SHP77 (cell line): ENCODE measurements around the gene ICAM2.

Experiments used
- DNase-seq, 2 experiments: peaks; one replicate each; lab custom pipeline; 2025; lab: John Stamatoyannopoulos, UW

ICAM2 gene

GRCh38 chr17:63974594-63975192 lies 45.7 kb downstream of the ICAM2 start:
- no peak for DNase-seq

DNA sequence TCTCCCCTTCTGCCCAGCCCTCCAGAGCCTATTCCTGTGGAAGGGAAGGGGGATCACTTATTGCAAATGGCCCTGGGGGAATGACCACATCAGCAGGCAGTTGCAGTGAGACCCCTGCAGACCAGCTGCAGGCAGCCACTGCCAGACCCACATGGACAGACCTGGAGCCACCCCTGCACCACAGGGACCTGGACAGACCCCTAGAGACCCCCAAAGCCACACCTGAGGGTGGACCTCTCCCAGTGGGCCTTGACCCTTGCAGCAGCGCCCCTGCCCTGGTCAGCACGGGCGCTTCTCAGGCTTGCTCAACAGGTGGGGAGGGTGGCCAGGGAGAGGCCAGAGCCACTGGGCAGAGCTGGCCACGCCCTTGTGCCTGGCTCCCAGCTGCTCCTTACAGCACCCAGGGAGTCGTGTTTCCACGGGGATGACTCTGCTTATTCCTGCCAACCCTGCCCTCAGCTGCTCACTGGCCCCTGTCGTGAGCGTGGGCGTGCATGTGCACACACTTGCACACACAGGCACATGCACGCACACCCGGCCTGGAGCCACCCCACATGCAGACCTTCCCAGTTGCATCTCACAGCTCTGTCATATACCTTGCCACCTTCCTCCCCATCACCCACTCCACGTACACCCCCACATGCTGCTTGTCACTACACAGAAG lies 46.4 kb downstream of the ICAM2 start:
- peak in 1 of 2 experiments; percentile 10 for DNase-seq

DNA sequence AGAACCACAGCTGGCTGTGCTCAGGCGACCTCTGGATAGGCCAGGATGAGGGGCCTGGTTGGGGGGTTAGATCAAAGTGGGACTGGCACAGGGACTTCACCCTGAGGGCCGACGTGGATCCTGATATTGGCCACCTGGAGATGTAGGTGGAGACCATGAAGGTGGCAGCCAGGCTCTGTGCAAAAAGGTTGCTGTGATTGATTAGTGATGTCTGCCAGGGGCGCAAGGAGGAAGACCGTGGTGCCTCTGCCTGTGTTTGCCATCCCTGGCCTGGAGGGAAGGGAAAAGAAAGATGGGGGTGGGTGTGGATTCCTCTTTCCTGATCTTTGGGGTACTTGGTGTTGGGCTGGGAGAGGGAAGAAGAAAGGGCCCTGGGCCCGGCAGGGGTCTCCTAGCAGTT lies 47.2 kb downstream of the ICAM2 start:
- no peak for DNase-seq

DNA sequence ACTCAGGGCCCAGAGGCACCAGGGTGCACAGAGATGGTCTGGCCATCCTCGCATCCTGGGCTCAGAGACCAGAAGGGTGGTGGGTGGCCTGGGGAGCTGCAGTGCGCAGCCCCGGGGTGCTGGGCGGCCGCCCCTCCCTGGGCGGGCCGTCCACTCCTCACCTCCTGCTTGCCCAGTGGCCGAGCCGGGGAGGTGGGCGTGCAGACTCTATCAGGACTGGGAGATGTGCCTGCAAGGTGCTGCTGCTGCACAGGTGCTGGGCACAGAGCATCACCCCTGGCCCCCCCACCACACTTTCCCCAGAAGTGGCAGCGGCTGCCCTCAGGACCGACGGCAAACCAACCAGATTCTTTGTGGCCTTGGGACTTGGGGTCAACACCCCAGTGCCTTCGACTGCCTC lies 47.6 kb downstream of the ICAM2 start, which contains the start of gene SCN4A:
SCN4A (minus strand) TSS at position 123 of the 400 bp plus-strand sequence; CDS start at position 46, 77 bp downstream.
- DNase-seq: no peak

GRCh38 chr17:63969278-63969677 lies 51.2 kb downstream of the ICAM2 start:
- DNase-seq: no peak

- no peak for DNase-seq
These were observed 52.5 kb downstream of the ICAM2 start for GRCh38 chr17:63967953-63968352.

DNA sequence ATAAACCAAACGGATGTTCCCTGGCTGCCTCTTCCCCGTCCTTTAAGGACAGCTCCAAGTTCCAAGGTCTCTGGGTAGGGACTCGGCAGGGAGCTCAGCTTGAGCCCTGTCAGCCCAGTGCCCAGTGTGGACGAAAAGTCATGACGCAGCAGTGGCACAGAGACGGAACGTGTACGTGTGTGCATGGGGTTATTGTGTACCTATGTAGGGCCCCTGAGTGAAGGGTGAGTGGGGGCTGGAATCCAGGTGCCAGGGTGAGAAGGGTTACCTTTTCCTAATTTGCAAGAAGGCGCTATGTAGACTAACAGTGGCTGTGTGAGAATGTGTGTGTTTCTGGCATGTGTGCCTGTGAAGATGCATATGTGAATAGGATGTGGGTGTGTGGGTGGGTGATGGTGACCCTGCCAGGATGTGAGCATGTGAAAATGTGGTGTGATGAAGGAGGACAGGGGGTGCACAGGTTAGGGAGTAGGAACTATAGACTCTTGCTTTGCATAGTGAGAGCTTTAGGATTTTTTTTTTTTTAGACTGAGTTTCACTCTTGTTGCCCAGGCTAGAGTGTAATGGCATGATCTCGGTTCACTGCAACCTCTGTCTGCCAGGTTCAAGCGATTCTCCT lies 53.7 kb downstream of the ICAM2 start:
- DNase-seq: no peak

DNA sequence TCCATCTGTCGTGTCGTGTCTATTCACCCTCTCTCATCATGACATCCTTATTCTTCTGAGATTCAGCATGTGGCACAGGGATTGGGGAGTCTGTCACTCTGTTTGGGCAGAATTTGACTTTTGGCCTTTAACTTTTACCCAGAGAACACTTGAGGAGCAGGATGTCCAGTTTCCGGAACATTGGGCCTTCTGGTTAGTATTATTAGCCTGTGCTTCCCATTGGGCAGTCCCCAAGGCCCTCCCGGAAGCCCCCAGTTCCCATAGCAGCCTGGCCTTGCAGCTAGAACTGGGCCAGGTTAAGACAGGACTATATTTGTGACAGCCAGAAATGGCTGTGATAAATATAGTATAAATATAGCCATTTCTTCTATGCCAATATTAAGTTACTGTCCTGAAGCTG lies 57.3 kb downstream of the ICAM2 start:
- no peak for DNase-seq

- DNase-seq: no peak
These were observed 58.1 kb downstream of the ICAM2 start for GRCh38 chr17:63962298-63962744.

GRCh38 chr17:63961355-63962212 lies 58.8 kb downstream of the ICAM2 start:
- DNase-seq: peak; percentile 33 to 50

DNA sequence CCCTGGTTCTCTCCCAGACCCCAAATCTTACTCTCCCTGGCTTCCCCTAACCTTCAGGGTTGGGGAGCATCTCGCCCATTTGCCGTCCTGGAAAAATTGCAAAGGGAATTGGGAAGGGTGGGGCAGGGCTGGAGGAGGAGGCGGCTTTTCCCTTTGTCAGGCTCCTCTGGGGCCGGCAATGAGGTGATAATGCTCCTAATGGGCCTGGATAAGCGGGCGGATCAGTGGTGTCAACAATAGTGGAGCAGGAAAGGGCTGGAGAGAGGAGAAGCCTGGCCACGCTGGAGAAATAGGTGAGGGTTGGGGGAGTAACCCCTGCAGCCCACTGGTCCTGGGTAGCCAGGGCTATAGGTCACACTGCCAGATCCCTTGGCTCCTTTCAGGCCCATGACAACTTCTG lies 60.0 kb downstream of the ICAM2 start:
- DNase-seq: no peak

DNA sequence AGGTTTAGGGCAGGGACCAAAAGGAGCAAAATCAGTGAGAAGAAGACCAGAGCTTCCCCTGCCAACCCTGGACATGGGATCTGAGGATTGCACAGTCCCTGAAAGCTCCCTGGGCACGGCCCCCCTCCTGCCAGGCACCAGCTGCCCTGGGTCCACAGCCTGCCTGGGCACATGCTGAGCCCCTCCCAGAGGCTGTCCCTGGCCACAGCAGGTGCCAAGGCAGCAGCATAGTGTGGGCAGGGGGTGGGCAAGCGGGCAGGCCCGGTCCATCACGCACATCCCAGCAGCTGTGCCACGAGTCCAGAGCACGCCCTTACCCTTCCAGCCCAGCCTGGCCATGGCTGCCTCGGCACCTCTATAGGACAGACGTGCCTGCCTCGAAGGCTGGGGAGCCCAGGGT lies 60.4 kb downstream of the ICAM2 start:
- peak in 1 of 2 experiments; percentile 6 for DNase-seq

DNA sequence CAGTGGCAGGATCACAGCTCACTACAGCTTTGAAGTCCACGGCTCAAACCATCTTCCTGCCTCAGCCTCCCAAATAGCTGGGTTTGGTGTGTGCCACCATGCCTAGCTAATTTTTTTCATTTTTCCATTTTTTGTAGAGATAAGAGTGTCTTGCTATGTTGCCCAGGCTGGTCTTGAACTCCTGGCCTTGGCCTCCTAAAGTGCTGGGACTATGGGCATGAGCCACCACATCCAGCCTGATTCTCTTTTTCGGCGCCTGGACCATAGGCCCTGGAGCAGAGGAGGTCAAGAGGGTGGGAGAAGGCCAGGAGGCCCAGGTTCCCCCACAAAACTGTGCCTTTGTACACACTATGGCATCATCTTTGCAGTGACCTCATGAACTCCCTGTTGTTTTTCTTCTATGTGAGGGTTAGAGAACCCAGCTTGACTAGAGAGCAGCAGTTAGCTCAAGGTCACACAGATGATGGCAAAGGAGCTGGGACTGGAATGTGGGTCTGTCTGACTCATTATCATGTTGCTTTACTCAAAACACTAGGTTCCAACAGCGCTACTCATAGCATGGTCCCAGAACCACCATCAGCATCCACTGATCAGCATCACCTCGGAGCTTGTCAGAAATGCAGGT lies 64.0 kb downstream of the ICAM2 start:
- no peak for DNase-seq

DNA sequence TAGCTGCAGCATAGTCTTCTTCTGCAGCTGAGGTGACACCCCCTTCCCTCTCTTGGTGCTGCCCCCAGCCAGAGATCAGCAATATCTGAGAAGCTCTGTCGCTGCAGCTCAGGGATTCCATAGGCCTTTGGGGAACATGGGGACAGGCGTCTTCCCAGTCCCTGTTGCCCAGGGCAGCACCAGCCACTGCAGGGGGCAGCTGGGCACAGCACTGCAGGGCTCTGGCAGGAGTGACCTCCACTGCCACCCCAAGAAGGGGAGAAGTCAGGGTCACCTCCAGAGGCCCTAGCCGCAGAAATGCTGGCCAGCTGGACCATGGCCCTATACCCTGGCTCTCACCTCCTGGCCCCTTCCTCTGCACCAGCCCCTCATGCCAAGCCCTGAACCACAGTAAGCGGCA lies 64.6 kb downstream of the ICAM2 start:
- no peak for DNase-seq

DNA sequence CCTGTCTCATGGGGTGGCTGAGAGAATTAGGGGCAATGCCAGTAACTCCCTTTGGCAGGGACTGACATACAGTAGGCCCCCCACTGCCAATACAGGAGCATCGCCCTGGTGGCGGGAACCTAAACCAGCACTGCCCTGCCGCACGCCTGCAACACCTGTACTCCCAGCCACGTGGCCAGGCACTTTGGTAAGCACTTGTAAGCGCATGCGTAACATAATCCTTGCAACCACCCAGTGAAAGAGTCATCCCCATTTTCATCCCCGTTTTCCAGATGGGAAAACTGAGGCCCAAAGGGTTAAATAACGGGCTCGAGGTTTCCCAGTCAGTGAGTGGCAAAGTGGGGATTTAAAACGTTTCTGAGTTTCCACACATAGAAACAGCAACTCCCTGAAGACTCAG lies 65.2 kb downstream of the ICAM2 start:
- peak in 1 of 2 experiments; percentile 11 for DNase-seq

DNA sequence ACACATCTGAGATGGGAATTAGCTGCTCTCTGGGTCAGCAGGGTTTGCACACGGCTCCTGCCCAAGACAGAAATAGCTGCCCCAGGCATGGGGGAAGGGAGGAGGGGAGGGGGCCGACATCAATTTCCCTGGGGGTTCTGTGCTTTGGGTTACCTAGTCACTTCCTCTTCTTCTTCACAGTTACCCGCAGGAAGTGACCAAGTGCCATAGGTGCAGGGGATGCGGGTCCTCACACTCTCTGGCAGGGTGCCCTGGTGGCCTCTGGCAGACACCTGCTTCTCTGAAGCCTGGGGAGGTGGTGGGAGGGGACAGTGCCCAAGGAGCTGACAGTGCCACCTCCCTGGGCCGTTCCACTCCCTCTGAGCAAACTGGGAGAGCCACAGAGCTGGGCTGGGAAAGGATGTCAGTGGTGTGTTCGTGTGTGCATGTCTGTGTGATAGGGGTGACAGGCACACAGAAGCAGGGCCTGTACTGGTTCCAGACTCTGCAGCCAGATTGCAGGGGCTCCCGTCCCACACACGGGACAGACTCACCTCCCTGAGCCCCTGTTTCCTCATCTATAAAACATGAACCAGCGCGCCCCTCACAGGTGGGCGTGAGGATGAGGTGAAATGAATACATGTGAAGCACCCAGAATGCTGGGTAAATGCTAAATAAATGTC lies 65.9 kb downstream of the ICAM2 start:
- DNase-seq: peak in 1 of 2 experiments; percentile 32
